GM23338 (cell line): ENCODE measurements around the gene EFCAB10.

Source experiments
- CREB1 ChIP-seq: fragments of 250-450 bp; sonication (Bioruptor Pico); IDR thresholded peaks from 2 replicates; pipeline ENCODE4 v1.5.0; 2020; ENCODE audit warnings: low read depth, mild to moderate bottlenecking, moderate library complexity
- EZH2 ChIP-seq: fragments of 200-600 bp; sonication (generic); IDR thresholded peaks from one replicate; pipeline ENCODE4 v1.8.0; 2017; ENCODE audit warnings: antibody characterized with exemption, mild to moderate bottlenecking, low read depth; ENCODE audit not compliant: unreplicated experiment
- EZH2phosphoT487 ChIP-seq: fragments of 200-600 bp; sonication (generic); IDR thresholded peaks from one replicate; pipeline ENCODE4 v1.8.1; 2018; ENCODE audit warnings: antibody characterized with exemption; ENCODE audit not compliant: unreplicated experiment
- JUNB ChIP-seq: IDR thresholded peaks from one replicate; pipeline ENCODE4 v1.6.1; 2016; ENCODE audit warnings: antibody characterized with exemption; ENCODE audit not compliant: unreplicated experiment
- NANOG ChIP-seq: IDR thresholded peaks from 2 replicates; pipeline ENCODE4 v1.6.1; 2016; ENCODE audit warnings: antibody characterized with exemption, borderline replicate concordance
- POLR2AphosphoS5 ChIP-seq: IDR thresholded peaks from 2 replicates; pipeline ENCODE4 v1.6.1; 2016; ENCODE audit warnings: antibody characterized with exemption, low read depth
- STAT1 ChIP-seq: IDR thresholded peaks from one replicate; pipeline ENCODE4 v1.6.1; 2016; ENCODE audit warnings: antibody characterized with exemption; ENCODE audit not compliant: unreplicated experiment
- ZNF114 ChIP-seq: fragments of 250-450 bp; sonication (Bioruptor Pico); IDR thresholded peaks from 2 replicates; pipeline ENCODE4 v1.5.0; 2020; ENCODE audit warnings: mild to moderate bottlenecking, moderate library complexity
- ZNF331 ChIP-seq: fragments of 250-450 bp; sonication (Bioruptor Pico); IDR thresholded peaks from 2 replicates; pipeline ENCODE4 v1.5.0; 2020; ENCODE audit warnings: low read depth, mild to moderate bottlenecking, moderate library complexity
- TF ChIP-seq, protein P1 (sequence below), 2 experiments: fragments of 200-600 bp in 1 of 2; sonication (generic) in 1 of 2; conservative IDR thresholded peaks; 2 replicates each; pipeline versions ENCODE4 v1.5.1 to v1.6.1; 2016 to 2017; ENCODE audit warnings: antibody characterized with exemption in 2 of 2, low read depth in 2 of 2, mild to moderate bottlenecking in 2 of 2, moderate library complexity in 1 of 2
- TF ChIP-seq, protein P2 (sequence below): IDR thresholded peaks from one replicate; pipeline ENCODE4 v1.6.1; 2018; ENCODE audit warnings: antibody characterized with exemption; ENCODE audit not compliant: unreplicated experiment
- TF ChIP-seq, protein P3 (sequence below): IDR thresholded peaks from 2 replicates; pipeline ENCODE4 v1.6.1; 2016; ENCODE audit warnings: antibody characterized with exemption
- TF ChIP-seq, protein P4 (sequence below): fragments of 250-450 bp; sonication (Bioruptor Pico); IDR thresholded peaks from 2 replicates; pipeline ENCODE4 v1.5.0; 2020; ENCODE audit warnings: mild to moderate bottlenecking, moderate library complexity

DNA sequence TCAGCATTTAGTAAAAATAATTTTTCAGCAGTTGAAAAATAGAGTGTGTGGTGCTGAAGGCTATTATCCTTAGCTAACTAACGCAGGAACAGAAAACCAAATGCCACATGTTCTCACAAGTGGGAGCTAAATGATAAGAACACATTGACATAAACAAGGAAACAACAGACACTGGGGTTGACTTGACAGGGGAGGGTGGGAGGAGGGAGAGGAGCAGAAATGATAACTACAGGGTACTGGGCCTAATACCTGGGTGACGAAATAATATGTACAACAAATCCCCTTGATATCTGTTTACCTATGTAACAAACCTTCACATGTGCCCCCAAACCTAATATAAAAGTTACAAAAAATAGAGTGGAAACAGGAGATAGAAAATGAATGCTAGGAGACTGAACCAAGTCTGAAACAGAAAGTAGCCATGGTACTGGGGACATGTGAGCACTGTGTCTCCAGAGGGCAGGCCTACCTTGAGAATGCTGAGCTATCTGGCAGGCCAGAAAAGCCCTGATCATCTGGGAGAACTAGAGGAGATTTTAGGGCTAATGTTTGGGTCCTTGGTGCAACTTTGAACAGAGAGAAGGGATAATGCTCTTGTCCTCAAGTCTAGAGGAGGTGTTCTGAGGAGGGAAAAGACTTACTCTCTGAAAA is 4.7 kb upstream of the EFCAB10 start:
- TF ChIP-seq, protein P1, sequence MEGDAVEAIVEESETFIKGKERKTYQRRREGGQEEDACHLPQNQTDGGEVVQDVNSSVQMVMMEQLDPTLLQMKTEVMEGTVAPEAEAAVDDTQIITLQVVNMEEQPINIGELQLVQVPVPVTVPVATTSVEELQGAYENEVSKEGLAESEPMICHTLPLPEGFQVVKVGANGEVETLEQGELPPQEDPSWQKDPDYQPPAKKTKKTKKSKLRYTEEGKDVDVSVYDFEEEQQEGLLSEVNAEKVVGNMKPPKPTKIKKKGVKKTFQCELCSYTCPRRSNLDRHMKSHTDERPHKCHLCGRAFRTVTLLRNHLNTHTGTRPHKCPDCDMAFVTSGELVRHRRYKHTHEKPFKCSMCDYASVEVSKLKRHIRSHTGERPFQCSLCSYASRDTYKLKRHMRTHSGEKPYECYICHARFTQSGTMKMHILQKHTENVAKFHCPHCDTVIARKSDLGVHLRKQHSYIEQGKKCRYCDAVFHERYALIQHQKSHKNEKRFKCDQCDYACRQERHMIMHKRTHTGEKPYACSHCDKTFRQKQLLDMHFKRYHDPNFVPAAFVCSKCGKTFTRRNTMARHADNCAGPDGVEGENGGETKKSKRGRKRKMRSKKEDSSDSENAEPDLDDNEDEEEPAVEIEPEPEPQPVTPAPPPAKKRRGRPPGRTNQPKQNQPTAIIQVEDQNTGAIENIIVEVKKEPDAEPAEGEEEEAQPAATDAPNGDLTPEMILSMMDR (conservative IDR thresholded peaks at IDR 0.05; ENCODE audit: low read depth in 2 of 2): peak in 1 of 2 experiments; percentile 33; a peak in 2 of 4 replicates
- TF ChIP-seq EZH2 (no peak), ZNF331 (CRISPR knock-in tag) (no peak), CREB1 (CRISPR knock-in tag) (no peak), EZH2phosphoT487 (no peak), STAT1 (no peak), NANOG (no peak), JUNB (no peak), POLR2AphosphoS5 (no peak), ZNF114 (CRISPR knock-in tag) (no peak)
- TF ChIP-seq, protein P2, sequence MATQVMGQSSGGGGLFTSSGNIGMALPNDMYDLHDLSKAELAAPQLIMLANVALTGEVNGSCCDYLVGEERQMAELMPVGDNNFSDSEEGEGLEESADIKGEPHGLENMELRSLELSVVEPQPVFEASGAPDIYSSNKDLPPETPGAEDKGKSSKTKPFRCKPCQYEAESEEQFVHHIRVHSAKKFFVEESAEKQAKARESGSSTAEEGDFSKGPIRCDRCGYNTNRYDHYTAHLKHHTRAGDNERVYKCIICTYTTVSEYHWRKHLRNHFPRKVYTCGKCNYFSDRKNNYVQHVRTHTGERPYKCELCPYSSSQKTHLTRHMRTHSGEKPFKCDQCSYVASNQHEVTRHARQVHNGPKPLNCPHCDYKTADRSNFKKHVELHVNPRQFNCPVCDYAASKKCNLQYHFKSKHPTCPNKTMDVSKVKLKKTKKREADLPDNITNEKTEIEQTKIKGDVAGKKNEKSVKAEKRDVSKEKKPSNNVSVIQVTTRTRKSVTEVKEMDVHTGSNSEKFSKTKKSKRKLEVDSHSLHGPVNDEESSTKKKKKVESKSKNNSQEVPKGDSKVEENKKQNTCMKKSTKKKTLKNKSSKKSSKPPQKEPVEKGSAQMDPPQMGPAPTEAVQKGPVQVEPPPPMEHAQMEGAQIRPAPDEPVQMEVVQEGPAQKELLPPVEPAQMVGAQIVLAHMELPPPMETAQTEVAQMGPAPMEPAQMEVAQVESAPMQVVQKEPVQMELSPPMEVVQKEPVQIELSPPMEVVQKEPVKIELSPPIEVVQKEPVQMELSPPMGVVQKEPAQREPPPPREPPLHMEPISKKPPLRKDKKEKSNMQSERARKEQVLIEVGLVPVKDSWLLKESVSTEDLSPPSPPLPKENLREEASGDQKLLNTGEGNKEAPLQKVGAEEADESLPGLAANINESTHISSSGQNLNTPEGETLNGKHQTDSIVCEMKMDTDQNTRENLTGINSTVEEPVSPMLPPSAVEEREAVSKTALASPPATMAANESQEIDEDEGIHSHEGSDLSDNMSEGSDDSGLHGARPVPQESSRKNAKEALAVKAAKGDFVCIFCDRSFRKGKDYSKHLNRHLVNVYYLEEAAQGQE: no peak
- TF ChIP-seq, protein P3, sequence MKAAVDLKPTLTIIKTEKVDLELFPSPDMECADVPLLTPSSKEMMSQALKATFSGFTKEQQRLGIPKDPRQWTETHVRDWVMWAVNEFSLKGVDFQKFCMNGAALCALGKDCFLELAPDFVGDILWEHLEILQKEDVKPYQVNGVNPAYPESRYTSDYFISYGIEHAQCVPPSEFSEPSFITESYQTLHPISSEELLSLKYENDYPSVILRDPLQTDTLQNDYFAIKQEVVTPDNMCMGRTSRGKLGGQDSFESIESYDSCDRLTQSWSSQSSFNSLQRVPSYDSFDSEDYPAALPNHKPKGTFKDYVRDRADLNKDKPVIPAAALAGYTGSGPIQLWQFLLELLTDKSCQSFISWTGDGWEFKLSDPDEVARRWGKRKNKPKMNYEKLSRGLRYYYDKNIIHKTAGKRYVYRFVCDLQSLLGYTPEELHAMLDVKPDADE: no peak
- TF ChIP-seq, protein P4, sequence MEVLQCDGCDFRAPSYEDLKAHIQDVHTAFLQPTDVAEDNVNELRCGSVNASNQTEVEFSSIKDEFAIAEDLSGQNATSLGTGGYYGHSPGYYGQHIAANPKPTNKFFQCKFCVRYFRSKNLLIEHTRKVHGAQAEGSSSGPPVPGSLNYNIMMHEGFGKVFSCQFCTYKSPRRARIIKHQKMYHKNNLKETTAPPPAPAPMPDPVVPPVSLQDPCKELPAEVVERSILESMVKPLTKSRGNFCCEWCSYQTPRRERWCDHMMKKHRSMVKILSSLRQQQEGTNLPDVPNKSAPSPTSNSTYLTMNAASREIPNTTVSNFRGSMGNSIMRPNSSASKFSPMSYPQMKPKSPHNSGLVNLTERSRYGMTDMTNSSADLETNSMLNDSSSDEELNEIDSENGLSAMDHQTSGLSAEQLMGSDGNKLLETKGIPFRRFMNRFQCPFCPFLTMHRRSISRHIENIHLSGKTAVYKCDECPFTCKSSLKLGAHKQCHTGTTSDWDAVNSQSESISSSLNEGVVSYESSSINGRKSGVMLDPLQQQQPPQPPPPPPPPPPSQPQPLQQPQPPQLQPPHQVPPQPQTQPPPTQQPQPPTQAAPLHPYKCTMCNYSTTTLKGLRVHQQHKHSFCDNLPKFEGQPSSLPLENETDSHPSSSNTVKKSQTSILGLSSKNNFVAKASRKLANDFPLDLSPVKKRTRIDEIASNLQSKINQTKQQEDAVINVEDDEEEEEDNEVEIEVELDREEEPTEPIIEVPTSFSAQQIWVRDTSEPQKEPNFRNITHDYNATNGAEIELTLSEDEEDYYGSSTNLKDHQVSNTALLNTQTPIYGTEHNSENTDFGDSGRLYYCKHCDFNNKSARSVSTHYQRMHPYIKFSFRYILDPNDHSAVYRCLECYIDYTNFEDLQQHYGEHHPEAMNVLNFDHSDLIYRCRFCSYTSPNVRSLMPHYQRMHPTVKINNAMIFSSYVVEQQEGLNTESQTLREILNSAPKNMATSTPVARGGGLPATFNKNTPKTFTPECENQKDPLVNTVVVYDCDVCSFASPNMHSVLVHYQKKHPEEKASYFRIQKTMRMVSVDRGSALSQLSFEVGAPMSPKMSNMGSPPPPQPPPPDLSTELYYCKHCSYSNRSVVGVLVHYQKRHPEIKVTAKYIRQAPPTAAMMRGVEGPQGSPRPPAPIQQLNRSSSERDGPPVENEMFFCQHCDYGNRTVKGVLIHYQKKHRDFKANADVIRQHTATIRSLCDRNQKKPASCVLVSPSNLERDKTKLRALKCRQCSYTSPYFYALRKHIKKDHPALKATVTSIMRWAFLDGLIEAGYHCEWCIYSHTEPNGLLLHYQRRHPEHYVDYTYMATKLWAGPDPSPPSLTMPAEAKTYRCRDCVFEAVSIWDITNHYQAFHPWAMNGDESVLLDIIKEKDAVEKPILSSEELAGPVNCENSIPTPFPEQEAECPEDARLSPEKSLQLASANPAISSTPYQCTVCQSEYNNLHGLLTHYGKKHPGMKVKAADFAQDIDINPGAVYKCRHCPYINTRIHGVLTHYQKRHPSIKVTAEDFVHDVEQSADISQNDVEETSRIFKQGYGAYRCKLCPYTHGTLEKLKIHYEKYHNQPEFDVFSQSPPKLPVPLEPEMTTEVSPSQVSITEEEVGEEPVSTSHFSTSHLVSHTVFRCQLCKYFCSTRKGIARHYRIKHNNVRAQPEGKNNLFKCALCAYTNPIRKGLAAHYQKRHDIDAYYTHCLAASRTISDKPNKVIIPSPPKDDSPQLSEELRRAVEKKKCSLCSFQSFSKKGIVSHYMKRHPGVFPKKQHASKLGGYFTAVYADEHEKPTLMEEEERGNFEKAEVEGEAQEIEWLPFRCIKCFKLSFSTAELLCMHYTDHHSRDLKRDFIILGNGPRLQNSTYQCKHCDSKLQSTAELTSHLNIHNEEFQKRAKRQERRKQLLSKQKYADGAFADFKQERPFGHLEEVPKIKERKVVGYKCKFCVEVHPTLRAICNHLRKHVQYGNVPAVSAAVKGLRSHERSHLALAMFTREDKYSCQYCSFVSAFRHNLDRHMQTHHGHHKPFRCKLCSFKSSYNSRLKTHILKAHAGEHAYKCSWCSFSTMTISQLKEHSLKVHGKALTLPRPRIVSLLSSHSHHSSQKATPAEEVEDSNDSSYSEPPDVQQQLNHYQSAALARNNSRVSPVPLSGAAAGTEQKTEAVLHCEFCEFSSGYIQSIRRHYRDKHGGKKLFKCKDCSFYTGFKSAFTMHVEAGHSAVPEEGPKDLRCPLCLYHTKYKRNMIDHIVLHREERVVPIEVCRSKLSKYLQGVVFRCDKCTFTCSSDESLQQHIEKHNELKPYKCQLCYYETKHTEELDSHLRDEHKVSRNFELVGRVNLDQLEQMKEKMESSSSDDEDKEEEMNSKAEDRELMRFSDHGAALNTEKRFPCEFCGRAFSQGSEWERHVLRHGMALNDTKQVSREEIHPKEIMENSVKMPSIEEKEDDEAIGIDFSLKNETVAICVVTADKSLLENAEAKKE (CRISPR knock-in tag): no peak
